ENCODE data around the gene ZNF189.
"Not testable (repeated sequence)": the region's sequence is repeated elsewhere in the genome, so short reads cannot be mapped to it uniquely, and the experiment has no call there.

The ZNF189 gene

GRCh38 chr9:101381118-101381517 is 17.5 kb upstream of the ZNF189 start:
- no peaks in the 10 kb centered on the region for H4K20me1 ChIP-seq (ENCODE audit: insufficient read depth)
- H3K4me2 ChIP-seq, result no peak overlapping the region
- TF ChIP-seq CTCF (conservative IDR thresholded peaks at IDR 0.05; ENCODE audit: low read depth, low read length), result no peak
- no peak overlapping the region for H3K27ac ChIP-seq
- no peak overlapping the region for H3K9ac ChIP-seq
- no peaks in the 10 kb centered on the region for H3K36me3 ChIP-seq (ENCODE audit: insufficient read depth)
- H3K4me1 ChIP-seq (ENCODE audit: low read depth, poor library complexity, severe bottlenecking), result no peaks in the 10 kb centered on the region
- no peaks in the 10 kb centered on the region for H3K79me2 ChIP-seq (ENCODE audit: insufficient read depth, low read depth)
- no peak overlapping the region for H2AFZ ChIP-seq (ENCODE audit: low read depth)
- no peak overlapping the region for H3K4me3 ChIP-seq (IDR thresholded peaks at IDR 0.05; ENCODE audit: insufficient read depth, low read depth, low read length)
- H3K27me3 ChIP-seq (ENCODE audit: insufficient read depth, low read depth), result no peaks in the 10 kb centered on the region

DNA sequence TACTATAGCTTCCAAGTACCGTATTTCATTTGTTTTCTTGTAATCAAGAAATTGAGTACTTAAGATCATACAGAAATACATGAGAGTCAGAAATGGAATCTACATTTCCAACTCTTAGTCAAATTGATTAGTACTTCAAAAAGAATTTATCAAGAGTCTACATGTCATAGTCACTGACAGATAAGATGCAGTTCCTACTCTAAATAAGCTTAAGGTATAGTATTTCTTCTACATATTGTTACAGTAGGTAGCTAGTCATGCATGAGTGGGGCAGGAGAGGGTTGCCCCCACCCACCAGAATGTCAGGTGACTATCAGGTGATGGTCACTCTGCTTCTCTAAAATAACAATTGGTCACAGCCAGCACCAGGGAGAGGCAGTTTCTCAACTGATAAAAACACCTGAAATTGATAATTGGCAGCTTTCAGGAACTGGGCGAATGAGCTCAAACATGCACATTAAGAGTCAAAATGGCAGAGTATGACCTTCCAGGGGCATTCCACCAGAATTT is 16.8 kb upstream of the ZNF189 start:
- Histone ChIP-seq H4K20me1 (ENCODE audit: insufficient read depth) (no peaks in the 10 kb centered on the region), H3K27me3 (ENCODE audit: insufficient read depth, low read depth) (no peaks in the 10 kb centered on the region), H3K9ac (no peak overlapping the region), H3K4me1 (ENCODE audit: low read depth, poor library complexity, severe bottlenecking) (no peaks in the 10 kb centered on the region), H3K4me2 (no peak overlapping the region), H3K36me3 (ENCODE audit: insufficient read depth) (no peaks in the 10 kb centered on the region), H2AFZ (ENCODE audit: low read depth) (no peak overlapping the region), H3K4me3 (IDR thresholded peaks at IDR 0.05; ENCODE audit: insufficient read depth, low read depth, low read length) (no peak overlapping the region), H3K27ac (no peak overlapping the region), H3K79me2 (ENCODE audit: insufficient read depth, low read depth) (no peaks in the 10 kb centered on the region)
- TF ChIP-seq CTCF (conservative IDR thresholded peaks at IDR 0.05; ENCODE audit: low read depth, low read length), result no peak

GRCh38 chr9:101383361-101383760 is 15.3 kb upstream of the ZNF189 start:
- Histone ChIP-seq H3K4me3 (IDR thresholded peaks at IDR 0.05; ENCODE audit: insufficient read depth, low read depth, low read length) (no peak overlapping the region), H3K4me2 (no peak overlapping the region), H3K27me3 (ENCODE audit: insufficient read depth, low read depth) (no peaks in the 10 kb centered on the region)

GRCh38 chr9:101384873-101385536 is 13.6 kb upstream of the ZNF189 start, which contains the start of gene BAAT:
TSS of gene BAAT (minus strand) at chr9:101385006. CDS start at chr9:101371404, 13,602 bp downstream.
- H3K4me1 ChIP-seq (ENCODE audit: low read depth, poor library complexity, severe bottlenecking); H3K27me3 ChIP-seq (ENCODE audit: insufficient read depth, low read depth); H3K36me3 ChIP-seq (ENCODE audit: insufficient read depth); H3K9ac ChIP-seq; H3K4me2 ChIP-seq; H2AFZ ChIP-seq (ENCODE audit: low read depth); H3K4me3 ChIP-seq (IDR thresholded peaks at IDR 0.05; ENCODE audit: insufficient read depth, low read depth, low read length); H3K27ac ChIP-seq; H3K79me2 ChIP-seq (ENCODE audit: insufficient read depth, low read depth); H4K20me1 ChIP-seq (ENCODE audit: insufficient read depth): not testable (repeated sequence)

More at GRCh38 chr9:101383361-101383760, 15.3 kb upstream of the ZNF189 start:
- no peak for TF ChIP-seq CTCF (conservative IDR thresholded peaks at IDR 0.05; ENCODE audit: low read depth, low read length)
- Histone ChIP-seq H3K79me2 (ENCODE audit: insufficient read depth, low read depth) (no peaks in the 10 kb centered on the region), H3K36me3 (ENCODE audit: insufficient read depth) (no peaks in the 10 kb centered on the region), H4K20me1 (ENCODE audit: insufficient read depth) (no peaks in the 10 kb centered on the region), H3K27ac (no peak overlapping the region), H2AFZ (ENCODE audit: low read depth) (no peak overlapping the region), H3K4me1 (ENCODE audit: low read depth, poor library complexity, severe bottlenecking) (no peaks in the 10 kb centered on the region), H3K9ac (no peak overlapping the region)

GRCh38 chr9:101387871-101388506 is 10.7 kb upstream of the ZNF189 start:
- Histone ChIP-seq H3K36me3 (ENCODE audit: insufficient read depth) (peaks cover 4% of the 10 kb centered on the region; the same call in 1 of the 2 replicates), H3K79me2 (ENCODE audit: insufficient read depth, low read depth) (peaks cover 25% of the 10 kb centered on the region), H3K27me3 (ENCODE audit: insufficient read depth, low read depth) (no peaks in the 10 kb centered on the region), H3K4me1 (ENCODE audit: low read depth, poor library complexity, severe bottlenecking) (no peaks in the 10 kb centered on the region), H3K27ac (no peak overlapping the region), H2AFZ (ENCODE audit: low read depth) (no peak overlapping the region), H3K4me2 (no peak overlapping the region), H4K20me1 (ENCODE audit: insufficient read depth) (peaks cover 5% of the 10 kb centered on the region; the same call in 1 of the 2 replicates), H3K4me3 (IDR thresholded peaks at IDR 0.05; ENCODE audit: insufficient read depth, low read depth, low read length) (no peak overlapping the region), H3K9ac (no peak overlapping the region)
- peak; percentile 50 for TF ChIP-seq CTCF (conservative IDR thresholded peaks at IDR 0.05; ENCODE audit: low read depth, low read length)
